GM19193 (cell line): ENCODE results near the gene PNPLA1.

Experiments
- POLR2A ChIP-seq: IDR thresholded peaks from 4 replicates; pipeline ENCODE4 v1.6.1; 2011; ENCODE audit not compliant: insufficient read depth, insufficient read length; ENCODE audit errors: extremely low read depth

Gene PNPLA1

GRCh38 chr6:36312854-36313648 is 43.2 kb downstream of the PNPLA1 start:
- TF ChIP-seq POLR2A: no peak

GRCh38 chr6:36313649-36313936 is 43.7 kb downstream of the PNPLA1 start:
- no peak for TF ChIP-seq POLR2A

GRCh38 chr6:36314221-36315014 is 44.6 kb downstream of the PNPLA1 start:
- TF ChIP-seq POLR2A: no peak

- no peak for TF ChIP-seq POLR2A
These were observed 46.1 kb downstream of the PNPLA1 start for GRCh38 chr6:36315921-36316320.

GRCh38 chr6:36317623-36318022 is 47.8 kb downstream of the PNPLA1 start:
- no peak for TF ChIP-seq POLR2A

GRCh38 chr6:36318690-36319435 is 49.0 kb downstream of the PNPLA1 start:
- no peak for TF ChIP-seq POLR2A

GRCh38 chr6:36319436-36319762 is 49.5 kb downstream of the PNPLA1 start:
- no peak for TF ChIP-seq POLR2A

DNA sequence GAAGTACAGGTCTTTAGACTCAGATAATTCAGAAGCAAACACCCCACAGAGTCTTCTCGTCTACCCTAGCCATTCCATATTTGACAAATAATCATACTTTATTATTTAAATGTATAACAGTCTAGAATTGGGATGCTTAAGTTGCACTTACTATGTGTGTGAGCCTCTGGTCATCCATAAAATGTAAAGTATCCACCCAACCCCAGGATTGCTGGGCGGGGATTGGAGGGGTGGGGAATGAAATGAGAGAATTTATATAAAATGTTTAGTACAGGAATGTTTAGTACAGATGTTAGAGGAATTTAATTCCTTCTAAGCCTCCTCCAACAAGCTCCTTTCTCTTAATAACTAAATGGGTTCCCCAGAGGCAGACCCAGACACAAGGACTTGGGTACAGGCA is 50.0 kb downstream of the PNPLA1 start:
- TF ChIP-seq POLR2A: no peak

DNA sequence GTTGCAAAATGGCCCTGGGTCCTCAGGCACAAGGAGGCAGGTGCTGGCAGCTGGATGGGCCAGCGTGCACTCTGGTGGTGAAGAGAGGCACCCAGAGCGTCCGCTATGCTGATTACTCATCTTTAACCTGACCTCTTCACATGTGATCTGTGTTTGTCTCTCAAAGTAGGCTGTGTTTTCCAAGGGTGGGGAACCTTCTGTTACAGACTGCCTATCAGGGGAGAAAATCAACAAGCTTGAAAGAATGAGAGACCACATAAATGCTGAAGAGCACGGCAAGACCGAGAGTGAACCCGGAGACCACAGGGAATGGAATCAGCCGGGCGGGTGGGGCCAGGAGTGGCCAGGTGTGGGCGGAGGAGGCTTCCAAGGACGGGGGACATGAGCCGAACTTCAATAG is 50.6 kb downstream of the PNPLA1 start:
- no peak for TF ChIP-seq POLR2A

GRCh38 chr6:36322591-36322990 is 52.7 kb downstream of the PNPLA1 start:
- TF ChIP-seq POLR2A: no peak

GRCh38 chr6:36323062-36323461 is 53.2 kb downstream of the PNPLA1 start:
- TF ChIP-seq POLR2A: no peak

GRCh38 chr6:36324191-36324590 is 54.3 kb downstream of the PNPLA1 start:
- TF ChIP-seq POLR2A: no peak

DNA sequence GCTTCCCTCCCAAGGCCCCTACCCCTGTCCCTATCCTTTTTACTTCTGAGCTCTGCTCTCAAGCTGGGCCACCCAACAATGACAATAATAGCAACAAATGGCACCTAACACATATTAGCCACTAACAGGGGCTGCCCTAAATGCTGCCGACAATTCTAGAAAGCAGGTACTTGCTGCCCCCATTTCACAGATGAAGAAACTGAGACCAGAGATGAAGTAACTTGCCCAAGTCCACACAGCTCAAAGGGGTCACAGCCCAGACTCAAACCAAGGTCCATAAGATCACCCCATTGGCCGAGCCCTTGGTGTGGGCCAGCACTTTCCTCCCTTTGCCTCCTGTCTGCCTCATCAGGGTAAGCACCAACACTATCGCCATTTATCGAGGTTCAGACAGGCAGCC is 54.9 kb downstream of the PNPLA1 start:
- no peak for TF ChIP-seq POLR2A

GRCh38 chr6:36326356-36326995 is 56.6 kb downstream of the PNPLA1 start:
- no peak for TF ChIP-seq POLR2A

GRCh38 chr6:36327226-36327918 is 57.5 kb downstream of the PNPLA1 start:
- no peak for TF ChIP-seq POLR2A

- no peak for TF ChIP-seq POLR2A
These were observed 58.0 kb downstream of the PNPLA1 start for GRCh38 chr6:36327919-36328236.

GRCh38 chr6:36328600-36328999 is 58.7 kb downstream of the PNPLA1 start:
- TF ChIP-seq POLR2A: no peak
